ENCODE measurements around the gene ZDHHC1.

Gene ZDHHC1

DNA sequence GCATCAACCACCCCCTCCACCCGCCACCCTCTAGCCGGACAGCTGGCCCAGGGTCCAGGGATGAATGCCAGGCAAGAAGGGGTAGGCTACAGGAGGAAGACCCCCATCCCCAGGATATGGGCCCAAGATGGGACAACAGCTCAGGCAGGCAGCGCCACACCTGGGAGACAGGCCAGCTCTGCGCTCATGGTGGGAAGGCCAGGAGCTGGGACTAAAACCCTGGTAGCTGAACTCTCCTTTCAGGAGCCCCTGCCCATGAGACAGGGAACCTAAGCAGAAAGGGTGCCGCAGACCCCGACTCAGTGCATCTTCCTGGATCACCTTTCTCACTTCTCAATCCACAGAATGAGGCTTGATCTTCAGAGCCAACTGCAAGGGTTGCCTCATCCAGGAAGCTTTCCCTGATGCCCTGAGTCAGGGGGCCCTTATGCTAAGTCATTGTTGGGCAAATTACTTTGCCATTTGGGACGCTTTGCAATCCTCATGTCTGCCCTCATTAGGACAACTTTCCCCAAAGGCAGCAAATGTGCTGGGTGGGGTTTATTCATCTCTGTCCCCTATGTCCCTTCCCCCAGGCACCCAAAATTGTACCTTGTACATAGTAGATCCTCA is 9.0 kb downstream of the ZDHHC1 start:
- no peak for DNase-seq

- DNase-seq, result no peak
These were observed 9.9 kb downstream of the ZDHHC1 start for GRCh38 chr16:67406111-67406971.

DNA sequence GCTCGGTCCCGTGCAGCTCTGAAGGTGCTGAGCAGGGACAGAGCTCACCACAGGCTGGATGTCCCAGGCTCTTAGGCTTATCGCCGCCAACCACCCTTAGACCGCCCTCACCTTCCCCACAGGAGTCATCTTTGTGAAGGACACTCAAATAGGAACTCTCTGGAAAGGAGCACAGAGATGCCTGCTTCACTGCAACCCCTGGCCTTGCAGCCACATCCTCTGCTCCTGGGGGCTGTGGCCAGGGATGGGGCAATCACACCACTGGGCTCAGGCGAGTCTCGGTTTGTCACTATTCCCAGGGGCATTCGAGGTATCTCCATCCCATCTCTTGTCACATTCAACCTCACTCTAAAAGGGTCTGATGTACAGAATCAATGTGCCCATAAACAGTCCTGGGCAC is 10.9 kb downstream of the ZDHHC1 start:
- DNase-seq, result no peak

DNA sequence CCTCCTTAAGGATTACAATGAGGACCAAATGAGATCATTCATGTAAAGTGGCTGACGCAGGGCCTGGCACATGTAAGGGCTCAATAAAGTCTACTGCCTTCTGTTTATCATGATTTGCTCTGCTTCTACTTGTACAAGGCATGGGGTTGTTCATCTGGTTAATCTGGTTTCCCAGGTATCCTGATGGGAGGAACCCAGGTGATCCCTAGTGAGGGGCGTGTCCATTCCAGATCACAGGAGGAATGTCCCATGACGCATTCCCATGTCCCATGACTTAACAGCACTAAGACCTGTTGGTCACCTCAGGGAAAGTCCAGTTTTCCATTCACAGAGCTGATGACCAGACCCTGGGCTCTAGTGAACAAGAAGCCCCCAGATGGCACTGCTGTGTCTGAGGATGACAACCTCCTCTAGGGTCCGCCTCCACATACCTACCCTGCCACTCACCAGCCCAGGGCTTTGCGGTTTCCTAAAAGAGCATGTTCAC is 11.5 kb downstream of the ZDHHC1 start:
- DNase-seq, result no peak

DNA sequence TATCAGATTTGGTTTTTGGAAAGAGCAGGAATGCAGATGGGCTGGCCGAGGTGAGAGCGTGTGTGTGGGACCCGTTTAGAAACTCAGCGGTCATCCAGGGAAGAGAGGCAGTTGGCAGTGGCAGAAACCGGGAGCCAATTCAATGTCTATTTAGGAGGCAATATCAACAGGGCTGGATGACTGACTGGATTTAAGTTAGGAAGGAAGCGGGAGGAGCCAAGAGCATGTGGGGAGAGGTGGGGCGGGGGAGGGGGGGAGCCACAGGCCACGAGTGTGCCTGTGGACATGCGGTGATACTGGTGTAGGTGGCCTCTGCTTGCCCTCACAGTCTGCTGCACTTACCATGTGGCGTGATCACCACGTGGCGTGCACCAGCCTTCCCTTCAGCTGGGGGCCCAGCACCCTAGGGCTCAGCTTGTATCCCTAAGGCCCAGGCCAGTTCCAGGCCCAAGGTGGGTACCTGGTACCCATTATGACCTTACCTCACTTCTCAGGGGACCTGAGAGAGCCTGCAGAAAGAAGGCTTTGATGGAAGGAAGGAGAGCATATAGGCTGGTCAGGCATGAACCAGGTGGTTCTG is 12.2 kb downstream of the ZDHHC1 start:
- DNase-seq, result no peak

DNA sequence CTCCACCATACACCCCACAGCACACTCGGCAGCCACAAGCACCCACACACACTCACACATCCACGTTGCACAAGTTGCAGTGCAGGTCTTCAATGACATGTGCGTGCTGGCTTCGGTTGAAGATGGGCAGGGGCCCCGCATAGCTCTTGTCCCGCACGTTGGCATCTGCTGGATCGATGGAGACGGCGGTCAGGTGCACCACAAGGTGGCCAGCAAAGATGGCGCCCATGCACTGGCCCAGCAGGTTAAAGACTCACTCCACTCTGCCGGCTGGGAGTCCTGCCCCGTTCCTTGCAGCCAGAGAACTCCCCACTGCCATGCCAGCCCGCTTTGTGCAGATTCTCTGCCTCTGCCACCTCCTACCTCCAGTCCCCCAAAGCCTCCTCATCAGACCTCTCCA is 15.4 kb downstream of the ZDHHC1 start:
- DNase-seq, result no peak

- no peak for DNase-seq
These were observed 16.2 kb downstream of the ZDHHC1 start for GRCh38 chr16:67399749-67400704.

- no peak for DNase-seq
These were observed 17.0 kb downstream of the ZDHHC1 start for GRCh38 chr16:67399218-67399733.

- DNase-seq, result no peak
These were observed 17.6 kb downstream of the ZDHHC1 start for GRCh38 chr16:67398546-67399217.

DNA sequence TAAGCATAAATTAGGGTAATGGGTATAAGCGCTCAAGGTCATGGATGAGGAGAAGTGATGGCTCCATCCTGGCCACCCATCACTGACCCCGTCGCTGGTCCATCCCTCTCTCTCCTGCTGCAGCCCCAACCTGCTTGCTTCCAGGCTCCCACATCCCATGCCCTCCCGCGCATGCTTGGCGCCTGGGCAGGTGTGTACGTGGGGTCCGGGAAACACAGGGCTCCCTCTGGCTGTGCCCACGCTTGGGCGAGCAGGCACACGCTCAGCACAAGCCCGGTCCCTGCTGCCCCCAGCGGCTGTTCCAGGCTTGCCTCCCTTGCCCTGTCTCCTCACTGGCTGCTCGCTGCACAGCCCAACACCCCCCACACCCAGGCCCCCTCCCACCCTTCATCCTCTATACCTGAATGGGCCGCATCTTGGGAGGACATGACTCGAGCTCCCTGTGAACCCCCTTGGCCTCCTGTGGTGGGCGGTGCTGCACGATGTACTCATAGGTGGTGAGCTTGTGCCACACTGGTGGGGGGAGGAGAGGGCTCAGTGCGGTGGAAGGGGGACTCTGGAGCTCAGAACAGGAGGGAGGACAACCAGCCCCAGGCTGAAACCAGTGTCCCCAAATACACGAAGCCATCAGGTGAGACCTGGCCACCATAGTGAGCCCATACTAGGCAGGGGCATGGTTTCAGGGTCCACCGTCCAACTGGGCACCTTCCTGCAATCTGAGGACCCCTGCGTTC is 18.3 kb downstream of the ZDHHC1 start:
- DNase-seq, result no peak

DNA sequence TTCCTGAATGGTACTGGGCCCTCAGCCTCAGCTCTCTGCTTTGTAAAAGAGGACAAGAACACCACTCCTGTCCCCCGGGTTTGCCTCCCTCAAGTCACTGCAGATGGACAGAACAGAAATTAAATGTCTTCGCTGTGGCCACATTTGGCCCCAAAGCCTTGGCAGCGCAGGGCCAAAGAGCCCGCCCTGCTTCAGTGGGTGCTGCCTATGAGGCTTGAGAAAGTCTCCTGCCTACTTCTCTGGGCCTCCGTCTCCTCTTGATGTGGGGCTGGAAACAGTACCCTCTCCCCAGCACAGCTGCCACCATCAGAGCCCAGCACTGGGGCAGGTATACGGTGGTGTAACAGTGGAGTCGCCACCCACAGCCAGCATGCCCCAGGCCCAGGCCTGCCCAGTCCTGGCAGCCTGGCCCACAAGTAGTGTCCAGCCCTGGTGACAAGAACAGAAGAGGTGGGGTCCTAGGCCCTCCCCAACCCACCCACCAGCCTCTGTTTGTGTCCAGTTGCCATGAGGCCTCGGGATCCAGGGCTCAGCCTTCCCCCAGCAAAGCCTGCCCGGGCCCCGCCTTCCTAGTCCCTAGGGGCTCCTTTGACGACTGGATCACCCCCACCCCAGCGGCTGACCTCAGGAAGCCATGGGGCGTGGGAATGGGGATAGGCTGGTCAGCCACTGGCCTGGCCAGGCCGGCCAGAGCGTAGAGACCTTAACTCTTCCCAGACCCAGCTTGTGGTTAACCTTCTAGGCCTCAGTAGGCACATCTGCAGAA is 19.1 kb downstream of the ZDHHC1 start:
- DNase-seq, result no peak

- peak; percentile 48 for DNase-seq
These were observed 19.9 kb downstream of the ZDHHC1 start for GRCh38 chr16:67396159-67397035.

DNA sequence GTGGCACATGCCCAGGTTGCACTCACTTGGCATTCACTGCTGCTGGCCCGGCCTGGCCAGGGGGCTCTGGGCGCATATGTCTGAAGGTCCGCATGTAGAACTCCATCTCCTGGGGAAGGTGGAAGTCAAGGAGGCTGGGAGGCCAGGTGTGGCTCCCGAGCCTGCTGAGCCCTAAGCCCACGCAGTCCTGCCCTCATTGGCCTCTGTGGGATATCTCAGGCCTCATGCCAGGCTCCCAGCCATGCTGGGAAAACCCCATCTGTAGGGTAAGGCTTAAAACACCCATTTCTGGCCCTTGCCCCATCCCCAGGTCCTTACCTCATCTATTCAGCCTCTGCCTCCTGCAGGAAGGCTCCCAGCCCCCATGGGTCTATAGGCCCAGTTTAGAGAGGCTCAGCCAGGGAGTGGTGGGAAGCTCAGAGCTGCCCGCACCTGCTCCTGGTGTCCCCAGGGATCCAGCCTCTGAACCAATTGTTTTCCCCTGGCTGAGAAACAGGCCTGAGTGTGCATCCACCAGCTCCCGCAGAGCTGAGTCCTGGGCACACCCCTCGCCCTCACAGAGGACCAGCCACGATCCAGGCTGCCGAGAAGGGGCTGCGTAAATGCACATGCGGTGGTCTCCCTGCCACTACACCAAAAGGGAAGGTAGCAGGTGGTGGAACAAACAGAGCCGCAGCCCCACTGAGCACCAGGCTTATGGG is 20.7 kb downstream of the ZDHHC1 start:
- DNase-seq, result no peak

- DNase-seq, result no peak
These were observed 21.2 kb downstream of the ZDHHC1 start for GRCh38 chr16:67395105-67395457.

GRCh38 chr16:67394155-67395104 is 21.8 kb downstream of the ZDHHC1 start:
- DNase-seq, result no peak

GRCh38 chr16:67393788-67394154 is 22.5 kb downstream of the ZDHHC1 start:
- DNase-seq, result no peak

DNA sequence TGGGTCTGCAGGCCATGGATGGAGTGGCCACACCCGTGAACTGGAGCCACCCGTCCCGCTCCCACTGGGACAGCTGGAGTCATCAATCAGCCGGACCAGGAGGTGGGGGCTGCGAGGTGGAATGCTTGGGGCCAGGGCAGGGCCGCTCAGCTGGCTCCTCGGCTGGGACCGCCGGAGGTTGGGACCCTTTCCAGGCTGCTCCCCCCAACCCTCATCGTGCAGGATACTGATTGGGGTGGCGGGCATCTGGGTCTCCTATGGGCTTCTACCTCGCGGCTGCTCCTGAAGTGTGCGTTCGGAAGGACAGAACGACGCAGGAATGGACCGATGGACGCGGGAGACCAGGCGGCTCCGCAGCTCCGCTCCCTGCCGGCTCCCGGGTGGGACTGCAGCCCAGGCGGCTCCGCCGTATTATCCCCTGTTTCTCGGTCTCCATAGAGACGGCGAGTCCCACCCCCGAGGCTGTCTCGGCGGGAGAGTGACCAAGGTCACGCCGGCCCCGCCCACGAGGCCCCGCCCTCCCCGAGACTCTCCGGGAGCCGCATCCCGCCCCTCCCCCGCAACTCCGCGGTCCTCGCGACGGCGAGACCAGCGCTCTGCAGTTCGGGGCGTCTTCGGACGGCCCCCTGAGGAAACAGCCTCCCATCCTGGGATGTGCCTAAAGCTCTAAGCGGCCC is 23.0 kb downstream of the ZDHHC1 start, which contains the start of gene TPPP3:
Gene TPPP3 (minus strand): TSS at position 388 of the 677 bp plus-strand sequence. CDS start 2,387 bp downstream, outside the sequence.
- DNase-seq, result peak; percentile 78
